ENCODE measurements around the gene MORN4.
"Not testable (repeated sequence)": the region's sequence is repeated elsewhere in the genome, so short reads cannot be mapped to it uniquely, and the experiment has no call there.

MORN4 gene

DNA sequence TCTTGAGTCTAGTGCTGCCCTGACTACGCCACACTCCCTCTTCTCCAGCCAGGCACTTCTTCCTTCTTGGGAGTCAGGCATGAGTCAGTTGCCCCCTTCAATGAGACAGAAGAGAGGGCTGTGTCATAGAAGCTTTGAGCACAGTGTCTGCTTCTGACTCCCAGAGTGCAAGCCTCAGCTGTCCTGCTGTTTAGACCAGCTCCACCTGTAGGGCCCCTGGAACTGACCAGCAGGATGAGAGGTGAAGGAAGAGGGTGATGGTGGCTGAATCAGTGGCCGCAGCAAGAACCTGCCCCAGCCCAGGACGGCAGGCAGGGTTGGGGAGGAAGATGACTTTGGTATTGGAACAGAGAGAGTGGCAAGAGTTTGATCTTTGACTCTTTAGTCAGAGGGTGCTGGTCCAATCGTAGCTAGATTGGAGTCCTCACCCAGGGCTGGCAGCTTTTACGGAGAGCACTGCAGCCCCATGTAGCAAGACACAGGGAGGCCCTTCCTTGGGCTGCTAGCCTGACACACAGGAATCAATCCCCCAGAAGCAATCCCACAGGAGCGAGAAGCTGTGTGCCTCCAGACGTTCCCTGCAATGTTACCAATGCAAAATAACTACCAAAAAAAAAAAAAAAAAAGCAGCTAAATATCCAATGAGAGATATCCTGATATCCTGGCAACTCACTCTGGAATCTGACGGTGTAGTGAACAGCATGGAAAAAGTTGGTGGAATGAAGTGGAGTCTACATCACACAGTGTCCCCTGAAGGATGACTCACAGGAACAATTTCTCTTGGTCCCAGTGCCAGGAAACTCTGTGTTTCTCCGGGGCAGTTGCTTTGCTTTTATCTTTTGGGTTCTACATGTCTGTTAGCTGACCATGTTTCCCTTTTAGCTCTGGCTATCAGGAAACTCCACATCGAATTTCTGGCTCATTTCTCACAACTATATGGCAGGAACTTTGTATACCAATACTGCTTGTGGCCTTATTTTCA is 36.9 kb downstream of the MORN4 start:
- DNase-seq, result peak; percentile 85

- peak; percentile 50 for DNase-seq
Observed at GRCh38 chr10:97593421-97593820, 39.9 kb downstream of the MORN4 start.

DNA sequence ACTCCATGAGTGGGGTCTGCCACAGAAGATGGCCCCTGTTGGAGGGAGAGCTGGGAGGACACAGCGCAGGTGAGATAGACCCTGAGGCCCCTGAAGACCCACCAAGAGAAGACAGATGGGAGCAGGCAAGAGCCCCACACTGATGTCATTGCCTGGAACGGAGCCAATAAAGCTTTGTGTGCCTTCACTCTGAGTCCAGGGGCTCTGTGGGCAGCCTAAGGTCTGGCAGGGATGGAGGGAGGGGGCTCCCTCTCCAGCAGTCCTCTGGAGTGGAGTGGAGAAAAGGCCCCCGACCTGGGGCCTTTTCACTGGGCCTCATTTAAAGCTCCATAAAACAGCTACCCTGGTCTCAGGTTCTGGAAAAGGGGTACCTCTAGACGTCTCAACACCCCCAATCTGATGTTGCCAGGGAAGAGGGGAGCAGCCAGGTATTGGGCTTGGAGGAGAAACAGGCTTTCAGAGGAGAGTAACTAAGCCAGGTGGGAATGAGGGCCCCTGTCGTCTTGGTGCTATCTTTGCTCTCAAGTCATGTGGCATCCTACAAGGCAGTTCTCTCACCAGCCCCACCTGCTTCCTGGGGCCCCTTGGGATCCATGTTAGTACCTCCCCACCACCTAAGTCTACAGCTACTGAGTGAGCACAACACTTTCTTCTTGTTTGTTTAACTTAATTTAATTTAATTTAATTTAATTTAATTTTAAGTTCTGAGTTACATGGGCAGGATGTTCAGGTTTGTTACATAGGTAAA is 42.4 kb downstream of the MORN4 start:
- no peak for DNase-seq

DNA sequence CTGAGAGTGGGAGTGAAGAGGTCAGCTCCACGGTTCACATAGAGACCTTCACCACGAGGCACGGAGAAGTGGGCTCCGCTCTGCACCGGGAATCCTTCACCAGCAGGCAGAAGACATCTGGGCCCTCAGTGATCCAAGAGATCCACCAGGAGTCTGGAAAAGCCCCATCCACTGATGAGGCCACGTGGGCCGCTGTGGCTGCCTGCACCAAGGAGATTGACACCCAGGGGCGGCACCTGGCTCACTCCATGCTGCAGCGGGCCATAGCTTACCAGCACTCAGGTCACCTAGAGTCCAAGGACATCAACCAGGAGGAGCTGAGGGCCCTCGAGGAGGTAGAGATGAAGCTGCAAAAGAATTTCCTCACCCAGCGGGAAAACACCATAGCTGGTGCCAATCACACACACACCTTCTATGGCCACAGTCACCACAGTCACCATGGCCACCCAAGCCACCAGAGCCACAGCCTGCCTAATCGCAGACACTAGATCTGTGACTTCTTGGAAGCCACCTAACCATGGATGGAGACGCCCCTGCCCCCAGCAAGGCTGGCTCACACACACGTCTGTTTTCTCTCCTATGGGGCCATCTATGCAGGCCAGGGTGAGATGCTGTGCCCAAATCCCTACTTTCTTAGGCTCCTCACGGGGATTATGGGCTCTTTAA is 43.1 kb downstream of the MORN4 start:
- no peak for DNase-seq

GRCh38 chr10:97589479-97589878 is 43.8 kb downstream of the MORN4 start, which contains the start of gene C10orf62:
Gene C10orf62, plus strand, starts transcription at chr10:97589721. Its CDS starts 177 bp downstream, at chr10:97589898.
- DNase-seq, result no peak

- DNase-seq, result no peak
Observed at GRCh38 chr10:97587183-97587582, 46.1 kb downstream of the MORN4 start.

- no peak for DNase-seq
Observed at GRCh38 chr10:97585439-97585811, 47.9 kb downstream of the MORN4 start.

DNA sequence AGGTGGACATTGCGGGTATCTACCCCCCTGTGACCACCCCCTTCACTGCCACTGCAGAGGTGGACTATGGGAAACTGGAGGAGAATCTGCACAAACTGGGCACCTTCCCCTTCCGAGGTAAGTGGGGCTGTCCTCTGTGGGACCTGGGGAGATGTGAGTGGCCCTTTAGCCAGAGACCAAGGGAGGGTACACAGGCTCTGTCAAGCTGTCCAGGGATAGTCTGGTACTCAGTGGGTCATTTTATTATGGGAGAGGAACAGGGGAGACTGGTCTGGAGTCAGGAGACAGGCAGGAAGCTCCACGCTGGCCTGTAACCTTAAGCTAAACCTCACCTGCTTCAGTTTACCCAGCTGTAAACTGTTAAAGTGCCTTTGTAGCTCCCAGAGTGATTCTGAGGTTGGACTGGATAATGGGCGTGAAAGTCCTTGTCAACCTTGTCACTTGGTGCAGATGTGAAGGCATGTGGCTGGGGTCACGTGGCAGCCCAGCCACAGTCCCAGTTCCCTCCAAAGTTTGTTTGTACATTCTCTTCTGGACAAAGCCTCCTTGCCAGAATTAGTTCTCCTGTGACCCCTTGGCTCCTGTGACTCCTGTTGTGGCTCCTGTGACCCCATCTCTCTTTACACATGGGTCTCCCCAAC is 48.4 kb downstream of the MORN4 start:
- DNase-seq, result no peak

- peak; percentile 80 for DNase-seq
Observed at GRCh38 chr10:97584060-97584797, 49.1 kb downstream of the MORN4 start, which contains the start of gene HOGA1. Gene HOGA1, plus strand, starts transcription at chr10:97584389. Its CDS starts 315 bp downstream, at chr10:97584704.

- no peak for DNase-seq
Observed at GRCh38 chr10:97583476-97583875, 49.8 kb downstream of the MORN4 start.

GRCh38 chr10:97582169-97582568 is 51.1 kb downstream of the MORN4 start:
- DNase-seq, result no peak

DNA sequence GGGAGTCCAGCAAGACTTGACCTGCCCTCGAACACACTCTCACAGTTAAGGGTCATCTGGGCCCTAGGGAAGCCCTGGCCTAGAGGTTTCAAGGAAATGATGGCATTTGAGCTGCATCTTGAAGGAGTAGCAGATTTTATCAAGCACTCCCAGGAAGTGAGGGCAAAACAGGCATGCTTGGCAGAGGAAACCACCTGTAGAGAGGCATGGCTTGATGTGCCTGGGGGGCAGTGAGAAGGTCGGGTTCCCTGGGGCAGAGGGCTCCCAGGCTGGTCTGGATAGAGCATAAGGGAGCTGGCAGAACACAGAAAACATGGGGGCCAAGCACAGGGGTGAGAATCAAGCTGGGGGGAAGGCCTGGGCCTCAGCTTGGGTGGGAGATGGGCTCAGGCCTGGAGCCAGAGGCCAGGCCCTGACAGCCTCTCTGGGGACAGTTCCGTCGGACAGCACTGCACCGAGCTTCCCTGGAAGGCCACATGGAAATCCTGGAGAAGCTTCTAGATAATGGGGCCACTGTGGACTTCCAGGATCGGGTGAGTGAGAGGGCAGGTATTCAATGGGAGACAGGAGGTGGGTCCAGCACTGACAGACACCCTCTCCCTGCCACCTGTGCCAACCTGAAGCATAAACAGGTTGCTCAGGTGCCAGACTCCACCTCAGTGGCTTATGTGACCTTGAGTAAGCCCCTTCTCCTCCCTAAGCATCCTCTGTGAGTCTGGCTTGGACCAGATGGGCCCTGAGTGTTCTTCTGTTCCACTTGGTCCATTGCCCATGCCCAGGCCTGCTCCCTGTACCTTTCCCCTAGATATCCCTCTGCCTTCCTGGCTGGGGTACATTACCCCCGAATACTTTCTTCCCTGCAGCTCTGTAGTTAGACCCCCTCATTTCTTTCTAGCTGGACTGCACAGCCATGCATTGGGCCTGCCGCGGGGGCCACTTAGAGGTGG is 52.6 kb downstream of the MORN4 start:
- DNase-seq, result no peak

GRCh38 chr10:97578171-97578844 is 55.0 kb downstream of the MORN4 start:
- no peak for DNase-seq

DNA sequence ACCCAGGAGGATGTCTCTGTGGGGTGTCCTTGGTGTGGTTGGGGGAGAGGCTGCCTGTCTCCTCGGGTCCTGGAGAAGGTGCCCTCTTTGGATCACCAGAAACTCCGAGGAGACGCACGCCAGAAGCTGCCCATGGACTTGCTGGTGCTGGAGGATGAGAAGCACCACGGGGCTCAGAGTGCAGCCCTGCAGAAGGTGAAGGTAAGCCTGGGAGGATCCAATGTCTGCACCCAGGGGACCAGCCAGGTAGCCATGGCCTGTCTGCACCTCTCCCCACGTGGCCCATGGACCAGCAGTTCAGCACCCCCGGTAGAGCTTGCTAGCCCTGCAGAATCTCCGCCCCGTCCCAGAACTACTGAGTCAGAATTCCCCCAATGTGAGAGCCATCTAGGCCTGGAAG is 55.6 kb downstream of the MORN4 start:
- DNase-seq, result no peak

- not testable (repeated sequence) for DNase-seq
Observed at GRCh38 chr10:97576487-97576886, 56.8 kb downstream of the MORN4 start.

GRCh38 chr10:97575127-97575668 is 58.1 kb downstream of the MORN4 start:
- DNase-seq, result peak; percentile 38

DNA sequence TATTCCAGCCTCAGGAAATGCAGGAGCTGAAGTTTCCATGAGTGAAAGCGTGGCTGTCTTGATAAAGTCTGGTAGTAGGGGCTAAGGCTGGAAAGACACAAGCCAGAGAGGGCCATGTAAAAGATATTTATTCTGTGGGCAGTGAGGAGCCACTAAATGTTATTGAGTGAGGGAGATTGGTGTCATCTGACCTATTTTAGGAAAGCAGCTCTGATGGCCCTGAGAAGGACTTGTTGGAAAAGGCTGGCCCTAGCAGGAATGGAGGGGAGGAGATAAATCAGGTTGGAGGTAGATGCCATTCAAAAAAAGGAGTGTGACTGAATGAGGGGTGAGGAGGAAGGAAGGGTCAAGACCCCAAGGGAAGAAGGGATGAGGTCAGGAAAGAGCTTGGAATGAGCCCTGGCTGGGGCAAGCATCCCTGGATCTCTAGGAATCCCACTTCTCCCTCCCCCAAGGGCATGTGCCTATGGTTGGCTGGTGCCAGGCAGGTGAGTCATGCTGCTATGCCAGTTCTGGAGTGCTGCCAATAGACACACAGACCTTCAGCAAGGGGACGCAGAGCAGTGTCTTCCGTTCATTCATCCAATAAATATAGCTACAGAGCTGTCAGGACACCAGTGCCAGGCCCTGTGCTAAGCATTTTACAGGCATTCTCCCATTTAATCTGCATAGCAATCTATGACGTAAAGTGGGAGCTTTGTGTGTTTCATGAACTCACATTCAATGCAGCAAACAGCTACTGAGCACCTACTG is 58.8 kb downstream of the MORN4 start:
- peak; percentile 91 for DNase-seq

DNA sequence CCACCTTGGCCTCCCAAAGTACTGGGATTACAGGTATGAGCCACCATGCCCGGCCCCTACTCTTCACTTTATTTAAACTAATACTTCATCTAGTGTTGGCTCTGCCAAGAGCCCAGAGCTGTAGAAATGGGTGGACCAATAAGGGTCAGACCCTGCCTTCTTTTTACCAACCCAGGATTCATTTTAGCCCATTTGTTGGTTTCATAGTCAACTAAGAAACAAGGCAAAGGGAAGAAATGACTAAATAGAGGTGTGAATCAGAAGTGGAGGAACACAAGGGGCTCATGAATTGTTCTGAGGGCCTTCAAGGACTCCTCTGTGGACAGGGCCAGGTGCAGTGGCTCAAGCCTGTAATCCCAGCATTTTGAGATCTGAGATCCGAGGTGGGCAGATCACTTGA is 59.6 kb downstream of the MORN4 start:
- no peak for DNase-seq

DNA sequence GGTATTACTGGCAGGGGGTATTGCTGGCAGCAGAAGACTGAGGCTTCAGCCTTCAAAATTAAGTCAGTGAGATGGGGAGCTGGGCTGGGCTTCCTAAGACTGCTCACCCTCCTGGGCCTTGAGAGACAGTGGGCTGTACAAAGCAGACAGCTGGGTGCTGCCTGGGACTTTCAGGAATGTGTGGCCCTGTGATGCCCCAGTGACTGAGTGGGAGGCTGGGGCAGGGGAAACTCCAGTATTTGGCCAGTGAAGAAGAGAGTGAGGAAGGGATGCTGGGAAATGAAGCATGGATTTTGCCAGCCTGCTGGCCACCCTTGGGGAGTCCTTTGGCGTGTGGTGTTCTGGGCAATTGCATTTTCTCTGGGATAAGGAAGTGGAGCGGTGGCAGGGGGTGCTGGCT is 60.3 kb downstream of the MORN4 start:
- peak; percentile 36 for DNase-seq
